WTC11 (cell line): Measurements from ENCODE around the gene AMIGO1. TPM values are rescaled to one million over a fixed set of nuclear protein-coding genes. Genes with fewer than 3 reads are reported as not detected.

Source experiments
- ATAC-seq: fragments of 200-7000 bp; cut with Tn5 transposase; 2 replicates; pipeline ENCODE4 v1.10.0; 2021; ENCODE audit warnings: mild to moderate bottlenecking, moderate library complexity
- CTCF ChIA-PET: fragments of 300-600 bp; sonication (Branson Sonifier 250); formaldehyde crosslinking; loops from one replicate; lab custom pipeline; 2021; ENCODE audit warnings: antibody characterized with exemption; lab: Charles Lee
- POLR2A ChIA-PET: fragments of 350-600 bp; sonication (Branson Sonifier 250); formaldehyde crosslinking; loops from one replicate; lab custom pipeline; 2021; ENCODE audit warnings: antibody characterized with exemption; lab: Charles Lee
- DNase-seq: peaks from one replicate; pipeline ENCODE4 v3.0.0; 2021; ENCODE audit warnings: low spot score
- H3K27ac Mint-ChIP-seq: 2 replicates; pipeline ENCODE4 v1.8.0; 2021; ENCODE audit warnings: mixed read lengths
- H3K27me3 Mint-ChIP-seq: 2 replicates; pipeline ENCODE4 v1.8.0; 2021; ENCODE audit warnings: low read depth, mild to moderate bottlenecking, moderate library complexity, mixed read lengths
- H3K36me3 Mint-ChIP-seq: 2 replicates; pipeline ENCODE4 v1.8.0; 2021; ENCODE audit warnings: mixed read lengths
- H3K4me1 Mint-ChIP-seq: 2 replicates; pipeline ENCODE4 v1.8.0; 2022; ENCODE audit warnings: mixed read lengths
- H3K4me3 Mint-ChIP-seq: 2 replicates; pipeline ENCODE4 v1.8.0; 2021; ENCODE audit warnings: mild to moderate bottlenecking, moderate library complexity, mixed read lengths
- H3K9me3 Mint-ChIP-seq: 2 replicates; pipeline ENCODE4 v1.8.0; 2021; ENCODE audit warnings: mixed read lengths
- AFF4 ChIP-seq: sonication (generic); formaldehyde crosslinking; IDR thresholded peaks from 2 replicates; pipeline ENCODE4 v1.8.1; 2023; ENCODE audit warnings: mild to moderate bottlenecking, missing genetic modification reagents, borderline replicate concordance
- ATF3 ChIP-seq: sonication (generic); formaldehyde crosslinking; conservative IDR thresholded peaks from 2 replicates; pipeline ENCODE4 v1.8.1; 2022; ENCODE audit warnings: mild to moderate bottlenecking, missing genetic modification reagents
- MAX ChIP-seq: sonication (generic); formaldehyde crosslinking; IDR thresholded peaks from 2 replicates; pipeline ENCODE4 v1.8.0; 2022; ENCODE audit warnings: mild to moderate bottlenecking, missing genetic modification reagents
- MYBL2 ChIP-seq: sonication (generic); formaldehyde crosslinking; IDR thresholded peaks from 2 replicates; pipeline ENCODE4 v1.8.1; 2023; ENCODE audit warnings: mild to moderate bottlenecking, moderate library complexity, missing genetic modification reagents
- NFYB ChIP-seq: sonication (generic); formaldehyde crosslinking; conservative IDR thresholded peaks from 2 replicates; pipeline ENCODE4 v1.8.0; 2022; ENCODE audit warnings: low read depth, missing genetic modification reagents
- USF2 ChIP-seq: sonication (generic); formaldehyde crosslinking; IDR thresholded peaks from 2 replicates; pipeline ENCODE4 v1.8.1; 2023; ENCODE audit warnings: mild to moderate bottlenecking, missing genetic modification reagents, moderate library complexity
- ZBTB21 ChIP-seq: sonication (generic); formaldehyde crosslinking; IDR thresholded peaks from 2 replicates; pipeline ENCODE4 v1.8.1; 2023; ENCODE audit warnings: mild to moderate bottlenecking, missing genetic modification reagents, borderline replicate concordance
- ZNF263 ChIP-seq: sonication (generic); formaldehyde crosslinking; IDR thresholded peaks from 2 replicates; pipeline ENCODE4 v1.8.1; 2022; ENCODE audit warnings: low read depth, mild to moderate bottlenecking, moderate library complexity, missing genetic modification reagents
- total RNA-seq: library from RNA; stranded (reverse); gene quantifications from 3 replicates; pipeline ENCODE4 v1.2.3, GENCODE V29; 2021
- TF ChIP-seq, protein P1 (sequence below): sonication (generic); formaldehyde crosslinking; IDR thresholded peaks from 2 replicates; pipeline ENCODE4 v1.8.1; 2022; ENCODE audit warnings: mild to moderate bottlenecking, moderate library complexity, missing genetic modification reagents
- TF ChIP-seq, protein P2 (sequence below): sonication (generic); formaldehyde crosslinking; IDR thresholded peaks from 2 replicates; pipeline ENCODE4 v1.8.0; 2022; ENCODE audit warnings: missing genetic modification reagents
- TF ChIP-seq, protein P3 (sequence below): sonication (generic); formaldehyde crosslinking; IDR thresholded peaks from 2 replicates; pipeline ENCODE4 v1.8.1; 2023; ENCODE audit warnings: mild to moderate bottlenecking, missing genetic modification reagents
- TF ChIP-seq, protein P4 (sequence below): sonication (generic); formaldehyde crosslinking; IDR thresholded peaks from 2 replicates; pipeline ENCODE4 v1.8.1; 2022; ENCODE audit warnings: missing genetic modification reagents, borderline replicate concordance

Gene AMIGO1
- total RNA-seq, 1 experiment from 2014 or later, result 2.4 TPM

DNA sequence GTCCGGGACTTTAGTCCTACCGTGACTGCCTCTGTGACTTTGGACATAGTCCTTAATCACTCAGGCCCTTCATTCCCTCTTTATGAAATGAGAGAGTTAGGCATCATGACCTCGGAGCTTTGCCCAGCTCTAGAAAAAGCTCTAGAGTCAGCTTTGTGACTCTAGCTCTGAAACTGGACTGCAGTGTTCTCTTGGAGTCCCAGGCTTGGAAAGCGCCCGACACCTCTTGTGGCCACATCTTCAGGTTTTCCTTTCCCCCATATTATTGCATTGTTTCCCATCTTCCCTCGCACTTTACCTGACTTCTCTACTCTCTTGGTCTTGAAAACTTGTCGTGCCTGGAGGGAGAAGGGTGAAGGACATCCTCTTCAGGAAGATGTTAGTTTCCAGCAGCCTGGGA, 12.5 kb upstream of the AMIGO1 start:
- ATAC-seq, result no peak
- no peaks in the 10 kb centered on the region for H3K4me1 Mint-ChIP-seq
- no peak overlapping the region for H3K4me3 Mint-ChIP-seq
- peaks cover 6% of the 10 kb centered on the region for H3K27me3 Mint-ChIP-seq
- H3K27ac Mint-ChIP-seq, result no peak overlapping the region
- H3K36me3 Mint-ChIP-seq, result no peaks in the 10 kb centered on the region
- ChIA-PET POLR2A (interaction anchor here (0.5 kb wide), 1 partner anchor 208 kb away, joined by 3 read pairs; no protein-coding TSS in a partner anchor), CTCF (interaction anchor here (1.1 to 3.7 kb wide), 2 partner anchors 11 to 32 kb away, joined by 5 to 14 read pairs; no protein-coding TSS in a partner anchor)
- TF ChIP-seq, protein P1, sequence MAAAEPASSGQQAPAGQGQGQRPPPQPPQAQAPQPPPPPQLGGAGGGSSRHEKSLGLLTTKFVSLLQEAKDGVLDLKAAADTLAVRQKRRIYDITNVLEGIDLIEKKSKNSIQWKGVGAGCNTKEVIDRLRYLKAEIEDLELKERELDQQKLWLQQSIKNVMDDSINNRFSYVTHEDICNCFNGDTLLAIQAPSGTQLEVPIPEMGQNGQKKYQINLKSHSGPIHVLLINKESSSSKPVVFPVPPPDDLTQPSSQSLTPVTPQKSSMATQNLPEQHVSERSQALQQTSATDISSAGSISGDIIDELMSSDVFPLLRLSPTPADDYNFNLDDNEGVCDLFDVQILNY (CRISPR knock-in tag), result no peak
- TF ChIP-seq ZNF263 (CRISPR knock-in tag), result no peak
- TF ChIP-seq, protein P2, sequence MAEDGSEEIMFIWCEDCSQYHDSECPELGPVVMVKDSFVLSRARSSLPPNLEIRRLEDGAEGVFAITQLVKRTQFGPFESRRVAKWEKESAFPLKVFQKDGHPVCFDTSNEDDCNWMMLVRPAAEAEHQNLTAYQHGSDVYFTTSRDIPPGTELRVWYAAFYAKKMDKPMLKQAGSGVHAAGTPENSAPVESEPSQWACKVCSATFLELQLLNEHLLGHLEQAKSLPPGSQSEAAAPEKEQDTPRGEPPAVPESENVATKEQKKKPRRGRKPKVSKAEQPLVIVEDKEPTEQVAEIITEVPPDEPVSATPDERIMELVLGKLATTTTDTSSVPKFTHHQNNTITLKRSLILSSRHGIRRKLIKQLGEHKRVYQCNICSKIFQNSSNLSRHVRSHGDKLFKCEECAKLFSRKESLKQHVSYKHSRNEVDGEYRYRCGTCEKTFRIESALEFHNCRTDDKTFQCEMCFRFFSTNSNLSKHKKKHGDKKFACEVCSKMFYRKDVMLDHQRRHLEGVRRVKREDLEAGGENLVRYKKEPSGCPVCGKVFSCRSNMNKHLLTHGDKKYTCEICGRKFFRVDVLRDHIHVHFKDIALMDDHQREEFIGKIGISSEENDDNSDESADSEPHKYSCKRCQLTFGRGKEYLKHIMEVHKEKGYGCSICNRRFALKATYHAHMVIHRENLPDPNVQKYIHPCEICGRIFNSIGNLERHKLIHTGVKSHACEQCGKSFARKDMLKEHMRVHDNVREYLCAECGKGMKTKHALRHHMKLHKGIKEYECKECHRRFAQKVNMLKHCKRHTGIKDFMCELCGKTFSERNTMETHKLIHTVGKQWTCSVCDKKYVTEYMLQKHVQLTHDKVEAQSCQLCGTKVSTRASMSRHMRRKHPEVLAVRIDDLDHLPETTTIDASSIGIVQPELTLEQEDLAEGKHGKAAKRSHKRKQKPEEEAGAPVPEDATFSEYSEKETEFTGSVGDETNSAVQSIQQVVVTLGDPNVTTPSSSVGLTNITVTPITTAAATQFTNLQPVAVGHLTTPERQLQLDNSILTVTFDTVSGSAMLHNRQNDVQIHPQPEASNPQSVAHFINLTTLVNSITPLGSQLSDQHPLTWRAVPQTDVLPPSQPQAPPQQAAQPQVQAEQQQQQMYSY (CRISPR knock-in tag), result no peak
- no peak for TF ChIP-seq MAX (CRISPR knock-in tag)
- TF ChIP-seq AFF4 (CRISPR knock-in tag), result no peak
- TF ChIP-seq, protein P3, sequence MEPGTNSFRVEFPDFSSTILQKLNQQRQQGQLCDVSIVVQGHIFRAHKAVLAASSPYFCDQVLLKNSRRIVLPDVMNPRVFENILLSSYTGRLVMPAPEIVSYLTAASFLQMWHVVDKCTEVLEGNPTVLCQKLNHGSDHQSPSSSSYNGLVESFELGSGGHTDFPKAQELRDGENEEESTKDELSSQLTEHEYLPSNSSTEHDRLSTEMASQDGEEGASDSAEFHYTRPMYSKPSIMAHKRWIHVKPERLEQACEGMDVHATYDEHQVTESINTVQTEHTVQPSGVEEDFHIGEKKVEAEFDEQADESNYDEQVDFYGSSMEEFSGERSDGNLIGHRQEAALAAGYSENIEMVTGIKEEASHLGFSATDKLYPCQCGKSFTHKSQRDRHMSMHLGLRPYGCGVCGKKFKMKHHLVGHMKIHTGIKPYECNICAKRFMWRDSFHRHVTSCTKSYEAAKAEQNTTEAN (CRISPR knock-in tag), result no peak
- no peak for TF ChIP-seq MYBL2 (CRISPR knock-in tag)
- no peak for TF ChIP-seq NFYB (CRISPR knock-in tag)
- no peak for TF ChIP-seq ATF3
- TF ChIP-seq USF2 (CRISPR knock-in tag), result no peak
- TF ChIP-seq, protein P4, sequence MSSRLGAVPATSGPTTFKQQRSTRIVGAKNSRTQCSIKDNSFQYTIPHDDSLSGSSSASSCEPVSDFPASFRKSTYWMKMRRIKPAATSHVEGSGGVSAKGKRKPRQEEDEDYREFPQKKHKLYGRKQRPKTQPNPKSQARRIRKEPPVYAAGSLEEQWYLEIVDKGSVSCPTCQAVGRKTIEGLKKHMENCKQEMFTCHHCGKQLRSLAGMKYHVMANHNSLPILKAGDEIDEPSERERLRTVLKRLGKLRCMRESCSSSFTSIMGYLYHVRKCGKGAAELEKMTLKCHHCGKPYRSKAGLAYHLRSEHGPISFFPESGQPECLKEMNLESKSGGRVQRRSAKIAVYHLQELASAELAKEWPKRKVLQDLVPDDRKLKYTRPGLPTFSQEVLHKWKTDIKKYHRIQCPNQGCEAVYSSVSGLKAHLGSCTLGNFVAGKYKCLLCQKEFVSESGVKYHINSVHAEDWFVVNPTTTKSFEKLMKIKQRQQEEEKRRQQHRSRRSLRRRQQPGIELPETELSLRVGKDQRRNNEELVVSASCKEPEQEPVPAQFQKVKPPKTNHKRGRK (CRISPR knock-in tag), result no peak
- TF ChIP-seq ZBTB21 (CRISPR knock-in tag), result no peak
- H3K9me3 Mint-ChIP-seq, result peaks cover 7% of the 10 kb centered on the region
- no peak for DNase-seq
